Left lung (tissue), 10 donors: ENCODE measurements around the gene FTO. TPM values are rescaled to one million over a fixed set of nuclear protein-coding genes. Genes with fewer than 3 reads are reported as not detected.

Source experiments
- ATAC-seq: fragments of 200-7000 bp; cut with Tn5 transposase; one replicate; pipeline ENCODE4 v1.9.1; 2020; ENCODE audit warnings: moderate library complexity
- DNase-seq, 4 donors: peaks; one replicate each; pipeline ENCODE4 v3.0.0-alpha.2; 2013 to 2020
- H3K27ac ChIP-seq, 2 donors: fragments of 200-600 bp; sonication (generic) in 1 of 2; one replicate each; pipeline versions ENCODE4 v1.5.0 to v1.8.0; 2020 to 2021
- H3K27me3 ChIP-seq, 2 donors: fragments of 200-600 bp; sonication (generic) in 1 of 2; one replicate each; pipeline versions ENCODE4 v1.5.0 to v1.8.0; 2020 to 2021
- H3K36me3 ChIP-seq, 2 donors: fragments of 200-600 bp; sonication (generic) in 1 of 2; one replicate each; pipeline versions ENCODE4 v1.5.0 to v1.8.0; 2020 to 2021
- H3K4me1 ChIP-seq, 2 donors: fragments of 200-600 bp; one replicate each; pipeline ENCODE4 v1.8.0; 2021
- H3K4me3 ChIP-seq, 2 donors: fragments of 200-600 bp; sonication (generic) in 1 of 2; one replicate each; pipeline versions ENCODE4 v1.5.0 to v1.8.0; 2020 to 2021; ENCODE audit warnings: mild to moderate bottlenecking in 1 of 2
- H3K9me3 ChIP-seq, 2 donors: fragments of 200-600 bp; sonication (generic) in 1 of 2; one replicate each; pipeline versions ENCODE4 v1.5.0 to v1.8.0; 2020 to 2021
- intact Hi-C, 2 donors: fragments of 100-400 bp; cut with DNase I; formaldehyde crosslinking; loops; one replicate each; pipeline versions ENCODE4 v1.11.2 to v1.14.2; 2022
- polyA plus RNA-seq, 6 donors: library from polyadenylated mRNA; unstranded; fragments of 120-200 nt; gene quantifications; one replicate each; pipeline ENCODE4 v1.2.1, GENCODE V29; 2013; ENCODE audit not compliant: insufficient read length in 6 of 6
- total RNA-seq, 2 donors: library from RNA; stranded (reverse); fragmentation: NEBNext Ultra II Directional; extraction: Animal tissue kit (Norgen Biotek cat#: 25700); gene quantifications; one replicate each; pipeline ENCODE4 v1.2.1, GENCODE V29; 2021
- TF ChIP-seq, protein P1 (sequence below), 2 donors: fragments of 200-600 bp; sonication (generic) in 1 of 2; IDR thresholded peaks; one replicate each; pipeline versions ENCODE4 v1.5.0 to v1.8.0; 2021; ENCODE audit warnings: antibody characterized with exemption in 2 of 2
- donor health status: DM: no; HTN: yes; CAD: no.
- donor health status: DM: no; HTN: no; CAD: no.

Gene FTO
- total and polyA plus RNA-seq, 8 donors, result 69.0 to 99.6 (median 90.7) TPM

DNA sequence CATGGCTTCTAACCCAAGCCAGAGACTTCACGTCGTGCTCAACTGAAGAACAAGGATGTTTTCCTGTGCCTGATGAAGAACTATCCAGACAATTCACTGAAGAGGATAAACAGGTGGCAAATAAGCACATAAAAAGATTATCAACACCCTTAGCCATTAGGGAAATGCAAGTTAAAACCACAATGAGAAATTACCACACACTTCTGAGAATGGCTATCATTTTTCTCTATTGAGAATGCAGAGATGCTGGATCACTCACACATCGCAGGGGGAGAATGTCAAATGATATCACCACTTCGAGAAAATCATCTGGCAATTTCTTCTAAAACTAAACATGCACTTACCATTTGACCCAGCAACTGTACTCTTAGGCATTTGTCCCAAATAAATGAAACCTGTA, 419.8 kb downstream of the FTO start:
- TF ChIP-seq, protein P1, sequence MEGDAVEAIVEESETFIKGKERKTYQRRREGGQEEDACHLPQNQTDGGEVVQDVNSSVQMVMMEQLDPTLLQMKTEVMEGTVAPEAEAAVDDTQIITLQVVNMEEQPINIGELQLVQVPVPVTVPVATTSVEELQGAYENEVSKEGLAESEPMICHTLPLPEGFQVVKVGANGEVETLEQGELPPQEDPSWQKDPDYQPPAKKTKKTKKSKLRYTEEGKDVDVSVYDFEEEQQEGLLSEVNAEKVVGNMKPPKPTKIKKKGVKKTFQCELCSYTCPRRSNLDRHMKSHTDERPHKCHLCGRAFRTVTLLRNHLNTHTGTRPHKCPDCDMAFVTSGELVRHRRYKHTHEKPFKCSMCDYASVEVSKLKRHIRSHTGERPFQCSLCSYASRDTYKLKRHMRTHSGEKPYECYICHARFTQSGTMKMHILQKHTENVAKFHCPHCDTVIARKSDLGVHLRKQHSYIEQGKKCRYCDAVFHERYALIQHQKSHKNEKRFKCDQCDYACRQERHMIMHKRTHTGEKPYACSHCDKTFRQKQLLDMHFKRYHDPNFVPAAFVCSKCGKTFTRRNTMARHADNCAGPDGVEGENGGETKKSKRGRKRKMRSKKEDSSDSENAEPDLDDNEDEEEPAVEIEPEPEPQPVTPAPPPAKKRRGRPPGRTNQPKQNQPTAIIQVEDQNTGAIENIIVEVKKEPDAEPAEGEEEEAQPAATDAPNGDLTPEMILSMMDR (IDR thresholded peaks at IDR 0.05), result no peak
- intact Hi-C loops, result no loop called here

DNA sequence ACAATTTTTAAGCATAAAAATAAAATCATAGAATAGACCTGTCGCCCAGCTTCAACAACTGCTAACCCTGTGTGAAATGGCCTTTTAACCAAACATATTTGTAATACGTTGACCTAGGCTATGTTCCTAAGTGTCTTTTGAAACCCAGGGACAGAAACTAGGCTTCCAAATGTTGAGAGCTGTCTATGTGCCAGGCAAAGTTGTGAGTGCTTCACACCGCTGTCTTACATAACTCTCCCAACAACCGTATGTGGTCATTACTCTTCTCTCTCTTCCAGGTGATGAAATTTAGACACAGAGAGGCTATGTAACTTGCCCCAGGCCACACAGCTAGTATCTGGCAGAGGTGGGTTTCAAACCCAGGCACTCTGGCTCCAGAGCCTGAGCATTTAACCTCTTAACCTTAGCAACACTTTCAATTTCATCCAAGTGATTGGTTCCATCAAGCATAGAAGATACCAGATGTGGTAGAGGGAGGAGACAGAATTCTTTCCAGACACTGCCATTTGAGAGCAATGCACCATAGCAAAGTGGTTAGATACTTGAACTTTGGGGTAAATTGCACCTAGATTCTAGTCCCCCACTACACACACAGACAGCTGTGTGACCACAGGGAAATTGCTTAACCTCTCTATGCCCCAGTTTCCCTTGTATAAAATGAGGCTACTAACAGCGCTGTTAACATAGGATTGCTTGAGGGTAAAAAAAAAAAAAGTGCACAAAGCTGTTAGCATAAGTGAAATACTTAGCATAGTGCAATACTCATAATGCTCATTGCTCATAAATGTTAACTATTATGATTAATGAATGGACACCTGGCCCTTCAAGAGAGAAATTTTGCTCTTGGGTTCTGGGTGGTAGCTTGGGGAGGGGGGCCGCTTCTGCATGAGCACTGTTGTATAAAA, 422.0 kb downstream of the FTO start:
- H3K36me3 ChIP-seq, result no peaks in the 10 kb centered on the region
- no peak overlapping the region for H3K4me3 ChIP-seq
- TF ChIP-seq, protein P1 (IDR thresholded peaks at IDR 0.05), result no peak
- H3K27ac ChIP-seq, result no peak overlapping the region
- H3K4me1 ChIP-seq, result no peaks in the 10 kb centered on the region
- ATAC-seq (no peak), DNase-seq (no peak)
- no peaks in the 10 kb centered on the region for H3K27me3 ChIP-seq
- intact Hi-C loops, result no loop called here
- H3K9me3 ChIP-seq, result no peaks in the 10 kb centered on the region

More for the DNA sequence above, 419.8 kb downstream of the FTO start:
- Histone ChIP-seq H3K9me3 (no peaks in the 10 kb centered on the region), H3K36me3 (no peaks in the 10 kb centered on the region), H3K27me3 (no peaks in the 10 kb centered on the region), H3K27ac (no peak overlapping the region), H3K4me3 (no peak overlapping the region), H3K4me1 (no peaks in the 10 kb centered on the region)
- no peak for ATAC-seq
- DNase-seq, result no peak

DNA sequence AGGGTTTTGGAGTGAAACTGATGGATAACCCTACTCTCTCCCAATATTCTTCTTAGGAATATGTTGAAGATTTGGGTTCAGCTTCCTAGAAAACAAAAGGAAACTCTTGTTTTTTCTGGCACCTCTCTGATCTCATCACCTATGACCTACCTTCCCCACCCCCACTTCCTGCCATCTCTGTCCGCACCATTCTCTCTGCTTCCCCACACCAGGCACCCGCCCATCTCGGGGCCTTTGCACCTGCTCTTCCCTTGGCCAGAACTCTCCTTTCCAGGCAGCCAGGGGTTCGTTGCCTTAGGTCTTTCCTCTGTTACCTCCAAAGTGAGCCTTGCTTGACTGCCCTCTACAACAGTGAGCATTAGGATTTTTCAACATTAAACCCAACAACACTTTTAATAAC, 423.0 kb downstream of the FTO start:
- no peak overlapping the region for H3K27ac ChIP-seq
- intact Hi-C loops, result no loop called here

DNA sequence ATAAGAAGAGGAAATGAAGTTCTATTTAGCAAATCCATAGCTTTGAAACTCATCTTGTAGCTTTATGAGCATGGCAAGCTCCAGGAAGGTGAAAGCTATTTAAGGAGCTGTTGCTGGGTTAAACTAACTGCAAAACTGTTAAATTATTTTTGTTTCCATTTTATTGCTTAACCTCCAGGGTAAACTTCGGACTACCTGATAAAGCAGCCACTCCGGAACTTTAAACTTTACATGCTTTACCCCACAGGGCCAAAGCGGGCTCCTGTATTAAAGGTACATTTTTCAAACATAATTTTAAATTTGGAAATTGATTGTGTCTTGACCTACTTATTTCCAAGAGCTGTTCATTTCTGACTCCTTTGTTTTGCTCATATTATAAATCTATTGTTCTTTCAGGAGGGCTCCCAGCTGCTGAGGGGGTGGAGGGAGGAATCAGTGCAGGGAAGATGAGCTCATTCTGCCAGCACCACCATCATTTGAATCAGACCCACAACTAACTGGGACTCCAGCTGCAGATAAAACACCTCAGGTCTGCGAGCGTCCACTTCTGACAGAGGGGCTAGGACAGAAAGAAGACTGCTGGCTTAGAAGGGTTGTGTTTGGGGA, 424.8 kb downstream of the FTO start:
- H3K36me3 ChIP-seq, result no peaks in the 10 kb centered on the region
- no peak overlapping the region for H3K27ac ChIP-seq
- no peaks in the 10 kb centered on the region for H3K9me3 ChIP-seq
- no peaks in the 10 kb centered on the region for H3K4me1 ChIP-seq
- TF ChIP-seq, protein P1 (IDR thresholded peaks at IDR 0.05), result no peak
- no peak for DNase-seq
- H3K4me3 ChIP-seq, result no peak overlapping the region
- intact Hi-C loops, result no loop called here
- ATAC-seq, result no peak
- no peaks in the 10 kb centered on the region for H3K27me3 ChIP-seq

More for the DNA sequence above, 423.0 kb downstream of the FTO start:
- TF ChIP-seq, protein P1 (IDR thresholded peaks at IDR 0.05), result no peak
- H3K27me3 ChIP-seq, result no peaks in the 10 kb centered on the region
- DNase-seq (no peak), ATAC-seq (no peak)
- no peaks in the 10 kb centered on the region for H3K9me3 ChIP-seq
- no peak overlapping the region for H3K4me3 ChIP-seq
- H3K4me1 ChIP-seq, result no peaks in the 10 kb centered on the region
- H3K36me3 ChIP-seq, result no peaks in the 10 kb centered on the region

DNA sequence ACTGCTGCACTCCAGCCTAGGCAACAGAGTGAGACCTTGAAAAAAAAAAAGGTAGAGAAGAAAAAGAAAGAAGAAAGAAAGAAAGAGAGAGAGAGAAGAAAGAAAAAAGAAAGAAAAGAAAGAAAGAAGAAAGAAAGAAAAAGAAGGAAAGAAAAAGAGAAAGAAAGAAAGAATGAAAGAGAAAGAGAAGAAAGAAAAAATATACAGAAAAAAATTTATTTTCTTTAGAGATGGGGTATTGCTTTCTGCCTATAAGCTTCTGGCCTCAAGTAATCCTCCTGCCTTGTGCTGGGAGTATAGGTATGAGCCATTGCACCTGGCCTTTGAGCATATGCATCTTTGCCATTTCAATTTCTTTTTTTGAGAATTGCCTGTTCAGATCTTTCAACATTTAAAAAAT, 425.9 kb downstream of the FTO start:
- DNase-seq (no peak), ATAC-seq (no peak)
- no peaks in the 10 kb centered on the region for H3K27me3 ChIP-seq
- no peak overlapping the region for H3K4me3 ChIP-seq
- H3K9me3 ChIP-seq, result no peaks in the 10 kb centered on the region
- H3K36me3 ChIP-seq, result no peaks in the 10 kb centered on the region
- H3K4me1 ChIP-seq, result no peaks in the 10 kb centered on the region
- TF ChIP-seq, protein P1 (IDR thresholded peaks at IDR 0.05), result no peak
- intact Hi-C loops, result no loop called here
- no peak overlapping the region for H3K27ac ChIP-seq
